Loucy (cell line): ENCODE data around the gene TRAFD1.

Experiments
- H2AFZ ChIP-seq: fragments of 200-600 bp; sonication (generic); 2 replicates; pipeline ENCODE4 v1.6.0; 2016; ENCODE audit warnings: antibody characterized with exemption, mild to moderate bottlenecking, low read length, moderate library complexity
- H3F3A ChIP-seq: fragments of 200-600 bp; 2 replicates; pipeline ENCODE4 v1.6.0; 2016; ENCODE audit warnings: antibody characterized with exemption, low read depth, mild to moderate bottlenecking
- H3K27me3 ChIP-seq: fragments of 200-600 bp; sonication (generic); 2 replicates; pipeline ENCODE4 v1.6.1; 2014; ENCODE audit warnings: low read length, mild to moderate bottlenecking; ENCODE audit not compliant: insufficient read depth, poor library complexity, severe bottlenecking
- H3K36me3 ChIP-seq: fragments of 200-600 bp; sonication (generic); 2 replicates; pipeline ENCODE4 v1.6.1; 2016; ENCODE audit warnings: low read length; ENCODE audit not compliant: insufficient read depth
- H3K4me1 ChIP-seq: fragments of 200-600 bp; sonication (generic); 2 replicates; pipeline ENCODE4 v1.5.1; 2014; ENCODE audit warnings: low read length, mild to moderate bottlenecking; ENCODE audit not compliant: insufficient read depth, poor library complexity, severe bottlenecking
- H3K4me2 ChIP-seq: fragments of 200-600 bp; sonication (generic); 2 replicates; pipeline ENCODE4 v1.6.0; 2014; ENCODE audit warnings: antibody characterized with exemption, low read length, low read depth, mild to moderate bottlenecking; ENCODE audit not compliant: poor library complexity, severe bottlenecking
- H3K4me3 ChIP-seq: fragments of 200-600 bp; sonication (generic); 2 replicates; pipeline ENCODE4 v1.5.1; 2014; ENCODE audit warnings: low read length, mild to moderate bottlenecking, mixed read lengths; ENCODE audit not compliant: poor library complexity, severe bottlenecking
- H3K79me2 ChIP-seq: fragments of 200-600 bp; sonication (generic); 2 replicates; pipeline ENCODE4 v1.6.1; 2014; ENCODE audit warnings: low read length; ENCODE audit not compliant: insufficient read depth
- H3K9ac ChIP-seq: fragments of 200-600 bp; sonication (generic); 2 replicates; pipeline ENCODE4 v1.6.0; 2014; ENCODE audit warnings: mild to moderate bottlenecking, low read depth, low read length, moderate library complexity; ENCODE audit not compliant: poor library complexity, severe bottlenecking
- H3K9me2 ChIP-seq: fragments of 200-600 bp; sonication (generic); replicated peaks from 2 replicates; pipeline ENCODE4 v1.6.1; 2016; ENCODE audit warnings: low read depth, low read length, mixed read lengths
- H3K9me3 ChIP-seq: fragments of 200-600 bp; sonication (generic); 2 replicates; pipeline ENCODE4 v1.6.1; 2014; ENCODE audit warnings: mild to moderate bottlenecking, antibody characterized with exemption, low read length, low read depth; ENCODE audit not compliant: insufficient read depth
- H4K20me1 ChIP-seq: fragments of 200-600 bp; sonication (generic); 2 replicates; pipeline ENCODE4 v1.6.0; 2014; ENCODE audit warnings: antibody characterized with exemption, low read length, mild to moderate bottlenecking; ENCODE audit not compliant: insufficient read depth, poor library complexity, severe bottlenecking
- EZH2phosphoT487 ChIP-seq: fragments of 200-600 bp; IDR thresholded peaks from 2 replicates; pipeline ENCODE4 v1.6.1; 2018; ENCODE audit warnings: antibody characterized with exemption, mild to moderate bottlenecking, moderate library complexity, borderline replicate concordance
- TF ChIP-seq, protein P1 (sequence below): fragments of 200-600 bp; sonication (generic); conservative IDR thresholded peaks from 2 replicates; pipeline ENCODE4 v1.5.1; 2014; ENCODE audit warnings: mild to moderate bottlenecking, antibody characterized with exemption, low read length

TRAFD1 gene

GRCh38 chr12:112172556-112173324 lies 47.4 kb downstream of the TRAFD1 start:
- no peaks in the 10 kb centered on the region for H3F3A ChIP-seq
- H3K36me3 ChIP-seq: peaks cover 37% of the 10 kb centered on the region; the same call in 1 of the 2 replicates
- no peak overlapping the region for H3K9ac ChIP-seq
- H3K4me1 ChIP-seq: no peaks in the 10 kb centered on the region
- H3K79me2 ChIP-seq: no peaks in the 10 kb centered on the region
- no peaks in the 10 kb centered on the region for H3K9me2 ChIP-seq
- no peak overlapping the region for H3K4me2 ChIP-seq
- no peaks in the 10 kb centered on the region for H3K9me3 ChIP-seq
- H2AFZ ChIP-seq: no peak overlapping the region
- H3K27me3 ChIP-seq: no peaks in the 10 kb centered on the region
- no peaks in the 10 kb centered on the region for H4K20me1 ChIP-seq
- TF ChIP-seq, protein P1, sequence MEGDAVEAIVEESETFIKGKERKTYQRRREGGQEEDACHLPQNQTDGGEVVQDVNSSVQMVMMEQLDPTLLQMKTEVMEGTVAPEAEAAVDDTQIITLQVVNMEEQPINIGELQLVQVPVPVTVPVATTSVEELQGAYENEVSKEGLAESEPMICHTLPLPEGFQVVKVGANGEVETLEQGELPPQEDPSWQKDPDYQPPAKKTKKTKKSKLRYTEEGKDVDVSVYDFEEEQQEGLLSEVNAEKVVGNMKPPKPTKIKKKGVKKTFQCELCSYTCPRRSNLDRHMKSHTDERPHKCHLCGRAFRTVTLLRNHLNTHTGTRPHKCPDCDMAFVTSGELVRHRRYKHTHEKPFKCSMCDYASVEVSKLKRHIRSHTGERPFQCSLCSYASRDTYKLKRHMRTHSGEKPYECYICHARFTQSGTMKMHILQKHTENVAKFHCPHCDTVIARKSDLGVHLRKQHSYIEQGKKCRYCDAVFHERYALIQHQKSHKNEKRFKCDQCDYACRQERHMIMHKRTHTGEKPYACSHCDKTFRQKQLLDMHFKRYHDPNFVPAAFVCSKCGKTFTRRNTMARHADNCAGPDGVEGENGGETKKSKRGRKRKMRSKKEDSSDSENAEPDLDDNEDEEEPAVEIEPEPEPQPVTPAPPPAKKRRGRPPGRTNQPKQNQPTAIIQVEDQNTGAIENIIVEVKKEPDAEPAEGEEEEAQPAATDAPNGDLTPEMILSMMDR: no peak
- TF ChIP-seq EZH2phosphoT487: no peak
- H3K4me3 ChIP-seq: no peak overlapping the region

GRCh38 chr12:112175361-112176155 lies 50.2 kb downstream of the TRAFD1 start:
- TF ChIP-seq, protein P1: no peak
- TF ChIP-seq EZH2phosphoT487: no peak
- peaks cover 49% of the 10 kb centered on the region; the same call in 1 of the 2 replicates for H3K36me3 ChIP-seq

GRCh38 chr12:112176321-112177010 lies 51.1 kb downstream of the TRAFD1 start:
- no peak for TF ChIP-seq EZH2phosphoT487
- TF ChIP-seq, protein P1: no peak
- Histone ChIP-seq H3K27me3 (no peaks in the 10 kb centered on the region), H4K20me1 (no peaks in the 10 kb centered on the region), H3F3A (no peaks in the 10 kb centered on the region), H3K9me3 (no peaks in the 10 kb centered on the region), H3K4me1 (no peaks in the 10 kb centered on the region), H3K9ac (no peak overlapping the region), H3K36me3 (peaks cover 43% of the 10 kb centered on the region; the same call in 1 of the 2 replicates), H3K4me2 (no peak overlapping the region), H3K79me2 (no peaks in the 10 kb centered on the region), H3K4me3 (no peak overlapping the region), H2AFZ (no peak overlapping the region), H3K9me2 (no peaks in the 10 kb centered on the region)

More at GRCh38 chr12:112175361-112176155, 50.2 kb downstream of the TRAFD1 start:
- Histone ChIP-seq H3K4me3 (no peak overlapping the region), H3K9ac (no peak overlapping the region), H3K27me3 (no peaks in the 10 kb centered on the region), H4K20me1 (no peaks in the 10 kb centered on the region), H3K79me2 (no peaks in the 10 kb centered on the region), H2AFZ (no peak overlapping the region), H3K4me1 (no peaks in the 10 kb centered on the region), H3K9me2 (no peaks in the 10 kb centered on the region), H3K9me3 (no peaks in the 10 kb centered on the region), H3K4me2 (no peak overlapping the region), H3F3A (no peaks in the 10 kb centered on the region)
